IgD-negative memory B cell (primary cell): ENCODE measurements around the gene OPRM1. TPM values are rescaled to one million over a fixed set of nuclear protein-coding genes. Genes with fewer than 3 reads are reported as not detected.
"Not testable (repeated sequence)": the region's sequence is repeated elsewhere in the genome, so short reads cannot be mapped to it uniquely, and the experiment has no call there.

Source experiments
- H3K27ac Mint-ChIP-seq, 3 donors: one replicate each; pipeline ENCODE4 v1.8.0; 2020 to 2022; ENCODE audit warnings: mild to moderate bottlenecking in 3 of 3, mixed read lengths in 3 of 3, moderate library complexity in 1 of 3
- H3K27me3 Mint-ChIP-seq: one replicate; pipeline ENCODE4 v1.8.0; 2021; ENCODE audit warnings: mixed read lengths
- H3K36me3 Mint-ChIP-seq: one replicate; pipeline ENCODE4 v1.8.0; 2020; ENCODE audit warnings: mild to moderate bottlenecking, mixed read lengths
- H3K4me1 Mint-ChIP-seq, 3 donors: one replicate each; pipeline ENCODE4 v1.8.0; 2020 to 2022; ENCODE audit warnings: mixed read lengths in 3 of 3, mild to moderate bottlenecking in 1 of 3
- H3K4me3 Mint-ChIP-seq, 4 donors: one replicate each; pipeline ENCODE4 v1.8.0; 2020 to 2022; ENCODE audit warnings: mild to moderate bottlenecking in 4 of 4, mixed read lengths in 4 of 4, moderate library complexity in 3 of 4
- H3K9me3 Mint-ChIP-seq, 3 donors: one replicate each; pipeline ENCODE4 v1.8.0; 2020 to 2021; ENCODE audit warnings: mixed read lengths in 3 of 3, mild to moderate bottlenecking in 1 of 3
- polyA plus RNA-seq: library from polyadenylated mRNA; unstranded; fragments of 300-500 nt; fragmentation: Illumina TruSeq; gene quantifications from one replicate; pipeline ENCODE4 v1.2.3, GENCODE V29; 2021

The OPRM1 gene
- polyA plus RNA-seq, 1 donor from 2014 or later, result not detected

- H3K36me3 Mint-ChIP-seq, result no peaks in the 10 kb centered on the region
- no peak overlapping the region for H3K27ac Mint-ChIP-seq
- no peaks in the 10 kb centered on the region for H3K4me1 Mint-ChIP-seq
- H3K27me3 Mint-ChIP-seq, result peaks cover 2% of the 10 kb centered on the region
- no peak overlapping the region for H3K4me3 Mint-ChIP-seq
- peaks cover under 1 to 3% (median 1%) of the 10 kb centered on the region in 3 donors for H3K9me3 Mint-ChIP-seq
These were observed 148.7 kb downstream of the OPRM1 start for GRCh38 chr6:154187714-154188113.

GRCh38 chr6:154196333-154196885 is 157.4 kb downstream of the OPRM1 start:
- Mint-ChIP-seq H3K4me1 (no peaks in the 10 kb centered on the region), H3K36me3 (no peaks in the 10 kb centered on the region)

GRCh38 chr6:154197196-154197860 is 158.3 kb downstream of the OPRM1 start:
- Mint-ChIP-seq H3K9me3 (peaks cover 1 to 6% (median 2%) of the 10 kb centered on the region in 3 donors), H3K27me3 (no peaks in the 10 kb centered on the region), H3K27ac (no peak overlapping the region), H3K36me3 (no peaks in the 10 kb centered on the region), H3K4me1 (no peaks in the 10 kb centered on the region), H3K4me3 (no peak overlapping the region)

More at GRCh38 chr6:154196333-154196885, 157.4 kb downstream of the OPRM1 start:
- Mint-ChIP-seq H3K27ac (no peak overlapping the region), H3K4me3 (no peak overlapping the region), H3K27me3 (no peaks in the 10 kb centered on the region), H3K9me3 (peaks cover 1 to 6% (median 2%) of the 10 kb centered on the region in 3 donors)

GRCh38 chr6:154201688-154202087 is 162.6 kb downstream of the OPRM1 start:
- H3K4me1 Mint-ChIP-seq, H3K27me3 Mint-ChIP-seq, H3K36me3 Mint-ChIP-seq, H3K9me3 Mint-ChIP-seq, H3K27ac Mint-ChIP-seq, H3K4me3 Mint-ChIP-seq: not testable (repeated sequence)

GRCh38 chr6:154202339-154202738 is 163.3 kb downstream of the OPRM1 start:
- H3K36me3 Mint-ChIP-seq, result no peaks in the 10 kb centered on the region
- H3K27ac Mint-ChIP-seq, result no peak overlapping the region
- H3K27me3 Mint-ChIP-seq, result no peaks in the 10 kb centered on the region
- H3K9me3 Mint-ChIP-seq, result peaks cover 0 to 2% (median 0%) of the 10 kb centered on the region in 3 donors
- peaks cover 0 to 2% (median 0%) of the 10 kb centered on the region in 3 donors for H3K4me1 Mint-ChIP-seq
- H3K4me3 Mint-ChIP-seq, result no peak overlapping the region

- Mint-ChIP-seq H3K27ac (no peak overlapping the region), H3K9me3 (peaks cover 0 to 2% (median 0%) of the 10 kb centered on the region in 3 donors), H3K27me3 (no peaks in the 10 kb centered on the region), H3K36me3 (no peaks in the 10 kb centered on the region), H3K4me1 (peaks cover 0 to 2% (median 0%) of the 10 kb centered on the region in 3 donors), H3K4me3 (no peak overlapping the region)
These were observed 163.9 kb downstream of the OPRM1 start for GRCh38 chr6:154202958-154203357.

GRCh38 chr6:154206141-154206540 is 167.1 kb downstream of the OPRM1 start:
- Mint-ChIP-seq H3K4me1 (peaks cover 0 to 4% (median 0%) of the 10 kb centered on the region in 3 donors), H3K27me3 (no peaks in the 10 kb centered on the region), H3K27ac (no peak overlapping the region), H3K36me3 (no peaks in the 10 kb centered on the region), H3K4me3 (no peak overlapping the region), H3K9me3 (peaks cover 0 to 2% (median 0%) of the 10 kb centered on the region in 3 donors)

- peak overlapping the region in 1 of 4 donors; percentile 7 for H3K4me3 Mint-ChIP-seq
- H3K27ac Mint-ChIP-seq, result no peak overlapping the region
- H3K36me3 Mint-ChIP-seq, result no peaks in the 10 kb centered on the region
- no peaks in the 10 kb centered on the region for H3K27me3 Mint-ChIP-seq
- peaks cover 0 to 4% (median 0%) of the 10 kb centered on the region in 3 donors for H3K4me1 Mint-ChIP-seq
- peaks cover 0 to 2% (median 0%) of the 10 kb centered on the region in 3 donors for H3K9me3 Mint-ChIP-seq
These were observed 168.0 kb downstream of the OPRM1 start for GRCh38 chr6:154206996-154207395.

GRCh38 chr6:154209555-154209954 is 170.5 kb downstream of the OPRM1 start:
- Mint-ChIP-seq H3K27me3 (no peaks in the 10 kb centered on the region), H3K9me3 (no peaks in the 10 kb centered on the region), H3K4me1 (peaks cover 0 to 2% (median 0%) of the 10 kb centered on the region in 3 donors), H3K27ac (no peak overlapping the region), H3K36me3 (no peaks in the 10 kb centered on the region), H3K4me3 (no peak overlapping the region)

GRCh38 chr6:154210678-154211077 is 171.6 kb downstream of the OPRM1 start:
- H3K27me3 Mint-ChIP-seq, result no peaks in the 10 kb centered on the region
- H3K36me3 Mint-ChIP-seq, result no peaks in the 10 kb centered on the region
- H3K9me3 Mint-ChIP-seq, result no peaks in the 10 kb centered on the region
- peaks cover 0 to 2% (median 0%) of the 10 kb centered on the region in 3 donors for H3K4me1 Mint-ChIP-seq
- H3K4me3 Mint-ChIP-seq, result no peak overlapping the region
- H3K27ac Mint-ChIP-seq, result no peak overlapping the region

GRCh38 chr6:154213782-154214181 is 174.7 kb downstream of the OPRM1 start:
- Mint-ChIP-seq H3K4me1 (peaks cover 0 to 2% (median 0%) of the 10 kb centered on the region in 3 donors), H3K36me3 (peaks cover 2% of the 10 kb centered on the region), H3K9me3 (no peaks in the 10 kb centered on the region), H3K27ac (no peak overlapping the region), H3K27me3 (no peaks in the 10 kb centered on the region), H3K4me3 (no peak overlapping the region)

- H3K27ac Mint-ChIP-seq, result no peak overlapping the region
- no peak overlapping the region for H3K4me3 Mint-ChIP-seq
- H3K27me3 Mint-ChIP-seq, result no peaks in the 10 kb centered on the region
- no peaks in the 10 kb centered on the region for H3K4me1 Mint-ChIP-seq
- H3K9me3 Mint-ChIP-seq, result no peaks in the 10 kb centered on the region
- peaks cover 2% of the 10 kb centered on the region for H3K36me3 Mint-ChIP-seq
These were observed 179.3 kb downstream of the OPRM1 start for GRCh38 chr6:154218301-154218700.

GRCh38 chr6:154218787-154219186 is 179.7 kb downstream of the OPRM1 start:
- Mint-ChIP-seq H3K36me3 (peaks cover 2% of the 10 kb centered on the region), H3K27ac (no peak overlapping the region), H3K27me3 (no peaks in the 10 kb centered on the region), H3K4me1 (no peaks in the 10 kb centered on the region), H3K9me3 (no peaks in the 10 kb centered on the region), H3K4me3 (peak overlapping the region in 1 of 4 donors; percentile 43)

- H3K36me3 Mint-ChIP-seq, result peaks cover 2% of the 10 kb centered on the region
- no peaks in the 10 kb centered on the region for H3K9me3 Mint-ChIP-seq
- H3K4me3 Mint-ChIP-seq, result no peak overlapping the region
- no peak overlapping the region for H3K27ac Mint-ChIP-seq
- H3K4me1 Mint-ChIP-seq, result no peaks in the 10 kb centered on the region
- no peaks in the 10 kb centered on the region for H3K27me3 Mint-ChIP-seq
These were observed 180.2 kb downstream of the OPRM1 start for GRCh38 chr6:154219250-154219649.

GRCh38 chr6:154222716-154223115 is 183.7 kb downstream of the OPRM1 start:
- H3K36me3 Mint-ChIP-seq, result no peaks in the 10 kb centered on the region
- no peaks in the 10 kb centered on the region for H3K27me3 Mint-ChIP-seq
- no peak overlapping the region for H3K27ac Mint-ChIP-seq
- no peak overlapping the region for H3K4me3 Mint-ChIP-seq
- H3K4me1 Mint-ChIP-seq, result no peaks in the 10 kb centered on the region
- no peaks in the 10 kb centered on the region for H3K9me3 Mint-ChIP-seq

GRCh38 chr6:154223296-154223695 is 184.3 kb downstream of the OPRM1 start:
- Mint-ChIP-seq H3K9me3 (no peaks in the 10 kb centered on the region), H3K27ac (no peak overlapping the region), H3K36me3 (no peaks in the 10 kb centered on the region), H3K4me3 (no peak overlapping the region), H3K27me3 (no peaks in the 10 kb centered on the region), H3K4me1 (no peaks in the 10 kb centered on the region)
